T-helper 2 cell treated with Interferon-gamma antibody and Interleukin-4, amounts not matched to agents 5 μg/mL and 100 μg/mL, for 36 hours (primary cell): ENCODE results near the gene LMF2.
"Not testable (repeated sequence)": the region's sequence is repeated elsewhere in the genome, so short reads cannot be mapped to it uniquely, and the experiment has no call there.

ENCODE experiments used
- DNase-seq: peaks from one replicate; pipeline ENCODE4 v3.0.0; 2021; ENCODE audit warnings: low spot score
- H3K27ac Mint-ChIP-seq: one replicate; pipeline ENCODE4 v1.8.0; 2021; ENCODE audit warnings: mild to moderate bottlenecking, mixed read lengths
- H3K27me3 Mint-ChIP-seq: one replicate; pipeline ENCODE4 v1.8.0; 2021; ENCODE audit warnings: low read depth, mixed read lengths
- H3K36me3 Mint-ChIP-seq: one replicate; pipeline ENCODE4 v1.8.0; 2021; ENCODE audit warnings: low read depth, mixed read lengths
- H3K4me1 Mint-ChIP-seq: one replicate; pipeline ENCODE4 v1.8.0; 2021; ENCODE audit warnings: low read depth, mixed read lengths
- H3K4me3 Mint-ChIP-seq: one replicate; pipeline ENCODE4 v1.8.0; 2022; ENCODE audit warnings: mild to moderate bottlenecking, moderate library complexity, mixed read lengths
- H3K9me3 Mint-ChIP-seq: one replicate; pipeline ENCODE4 v1.8.0; 2021; ENCODE audit warnings: mixed read lengths

LMF2 gene

DNA sequence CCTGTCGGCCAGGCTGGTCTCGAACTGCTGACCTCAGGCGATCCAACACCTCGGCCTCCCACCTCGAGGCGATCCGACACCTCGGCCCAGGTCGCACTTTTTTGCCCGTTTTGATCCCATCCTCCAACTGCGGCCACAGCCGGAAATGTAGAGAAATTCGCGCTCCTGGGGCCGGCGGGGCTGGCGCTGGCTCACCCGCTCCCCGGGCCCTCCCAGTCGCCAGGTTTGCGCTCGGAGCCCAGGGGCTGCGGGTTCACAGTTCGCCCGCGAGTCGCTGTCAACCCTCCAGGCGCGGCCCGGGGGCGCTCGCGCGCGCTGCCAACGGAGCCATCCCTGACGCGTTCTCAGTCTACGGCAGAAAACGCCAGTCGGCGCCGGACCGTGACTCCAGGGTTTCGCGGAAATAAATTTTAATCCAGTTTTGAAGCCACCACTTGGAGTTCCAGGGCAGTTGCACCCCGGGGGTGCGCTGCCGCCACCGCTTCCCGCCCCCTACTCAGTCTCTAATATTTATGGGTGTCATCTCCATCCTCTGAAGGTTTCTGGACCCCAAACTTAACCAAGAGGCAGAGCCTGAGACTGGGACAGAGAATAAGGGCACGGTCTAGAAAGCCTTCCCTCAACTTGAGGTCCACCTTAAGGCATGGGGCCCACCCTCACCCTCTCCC lies 36.7 kb upstream of the LMF2 start:
- H3K36me3 Mint-ChIP-seq, result peaks cover 2% of the 10 kb centered on the region
- H3K4me1 Mint-ChIP-seq, result peaks cover 51% of the 10 kb centered on the region
- DNase-seq, result peak; percentile 77
- peak overlapping the region; percentile 67 for H3K4me3 Mint-ChIP-seq
- no peaks in the 10 kb centered on the region for H3K9me3 Mint-ChIP-seq
- H3K27ac Mint-ChIP-seq, result peak overlapping the region; percentile 80
- H3K27me3 Mint-ChIP-seq, result no peaks in the 10 kb centered on the region

- Mint-ChIP-seq H3K9me3 (no peaks in the 10 kb centered on the region), H3K4me3 (peak overlapping the region; percentile 20), H3K27me3 (no peaks in the 10 kb centered on the region), H3K4me1 (peaks cover 62% of the 10 kb centered on the region), H3K36me3 (peaks cover 6% of the 10 kb centered on the region), H3K27ac (peak overlapping the region; percentile 68)
- no peak for DNase-seq
Observed at GRCh38 chr22:50542416-50542927, 35.0 kb upstream of the LMF2 start.

GRCh38 chr22:50541667-50542026 lies 34.1 kb upstream of the LMF2 start:
- DNase-seq, result peak; percentile 56
- Mint-ChIP-seq H3K27ac (peak overlapping the region; percentile 91), H3K4me1 (peaks cover 66% of the 10 kb centered on the region)
- not testable (repeated sequence) for H3K9me3 Mint-ChIP-seq, H3K4me3 Mint-ChIP-seq, H3K27me3 Mint-ChIP-seq, H3K36me3 Mint-ChIP-seq

DNA sequence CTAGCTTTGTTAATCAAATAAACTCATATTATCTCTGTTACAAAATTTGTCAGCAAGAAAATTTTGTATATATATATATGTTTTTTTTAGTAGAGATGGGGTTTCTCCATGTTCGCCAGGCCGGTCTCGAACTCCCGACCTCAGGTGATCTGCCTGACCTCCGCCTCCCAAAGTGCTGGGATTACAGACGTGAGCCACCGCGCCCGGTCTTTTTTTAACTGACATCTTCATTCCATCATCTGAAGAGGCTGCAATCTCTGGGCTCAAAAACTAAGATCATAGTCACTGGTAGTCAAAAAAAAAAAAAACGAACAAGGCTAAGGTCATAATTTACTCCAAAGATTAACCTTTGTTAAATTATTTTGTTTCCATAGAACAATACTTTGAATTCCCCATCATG lies 32.9 kb upstream of the LMF2 start:
- H3K4me3 Mint-ChIP-seq, result peak overlapping the region; percentile 52
- H3K9me3 Mint-ChIP-seq, result no peaks in the 10 kb centered on the region
- peaks cover 60% of the 10 kb centered on the region for H3K4me1 Mint-ChIP-seq
- H3K36me3 Mint-ChIP-seq, result peaks cover 6% of the 10 kb centered on the region
- no peaks in the 10 kb centered on the region for H3K27me3 Mint-ChIP-seq
- peak overlapping the region; percentile 91 for H3K27ac Mint-ChIP-seq
- no peak for DNase-seq

- Mint-ChIP-seq H3K27ac (peak overlapping the region; percentile 99), H3K4me1 (peaks cover 67% of the 10 kb centered on the region), H3K36me3 (peaks cover 6% of the 10 kb centered on the region), H3K4me3 (peak overlapping the region; percentile 57), H3K9me3 (no peaks in the 10 kb centered on the region), H3K27me3 (no peaks in the 10 kb centered on the region)
- no peak for DNase-seq
Observed at GRCh38 chr22:50537765-50538164, 30.3 kb upstream of the LMF2 start.

DNA sequence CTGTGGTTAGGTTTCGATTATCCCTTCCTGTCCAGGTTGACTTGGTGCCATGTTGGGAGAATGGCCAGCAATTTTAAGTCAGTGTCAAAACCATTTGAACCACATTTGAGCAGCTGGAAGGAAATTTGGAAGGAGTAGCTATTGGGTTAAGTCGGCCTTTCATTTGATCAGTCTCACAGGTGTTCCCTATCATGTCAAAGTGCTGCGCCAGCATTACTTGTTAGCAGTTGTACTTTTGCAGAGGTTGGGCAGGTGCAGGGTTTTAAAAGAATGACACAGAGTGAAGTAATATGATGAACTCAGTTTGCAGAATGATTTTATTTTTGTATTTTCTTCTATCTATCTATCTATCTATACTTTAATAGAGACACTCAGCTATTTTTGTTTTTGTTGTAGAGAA lies 28.7 kb upstream of the LMF2 start:
- Mint-ChIP-seq H3K36me3 (peaks cover 6% of the 10 kb centered on the region), H3K4me3 (no peak overlapping the region), H3K27me3 (no peaks in the 10 kb centered on the region), H3K9me3 (no peaks in the 10 kb centered on the region), H3K4me1 (peaks cover 57% of the 10 kb centered on the region), H3K27ac (peak overlapping the region; percentile 45)
- DNase-seq, result no peak

DNA sequence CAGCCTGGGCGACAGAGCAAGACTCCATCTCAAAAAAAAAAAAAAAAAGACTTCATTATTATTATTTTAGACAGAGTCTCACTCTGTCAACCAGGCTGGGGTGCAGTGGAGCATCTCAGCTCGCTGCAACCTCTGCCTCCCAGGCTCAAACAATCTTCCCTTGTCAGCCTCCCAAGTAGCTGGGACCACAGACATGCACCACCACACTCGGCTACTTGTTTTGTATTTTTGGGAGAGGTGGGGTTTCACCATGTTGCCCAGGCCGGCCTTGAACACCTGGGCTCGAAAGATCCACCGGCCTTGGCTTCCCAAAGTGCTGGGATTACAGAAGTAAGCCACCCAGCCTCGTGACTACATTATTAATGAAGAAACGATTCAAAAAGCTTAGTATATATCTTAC lies 27.6 kb upstream of the LMF2 start:
- Mint-ChIP-seq H3K36me3 (peaks cover 6% of the 10 kb centered on the region), H3K27ac (peak overlapping the region; percentile 31), H3K9me3 (no peaks in the 10 kb centered on the region), H3K4me3 (no peak overlapping the region), H3K27me3 (no peaks in the 10 kb centered on the region), H3K4me1 (peaks cover 48% of the 10 kb centered on the region)
- no peak for DNase-seq

GRCh38 chr22:50533856-50534711 lies 26.6 kb upstream of the LMF2 start:
- not testable (repeated sequence) for H3K36me3 Mint-ChIP-seq, DNase-seq, H3K27me3 Mint-ChIP-seq, H3K9me3 Mint-ChIP-seq
- peaks cover 38% of the 10 kb centered on the region for H3K4me1 Mint-ChIP-seq
- H3K27ac Mint-ChIP-seq, result peak overlapping the region; percentile 93
- H3K4me3 Mint-ChIP-seq, result peak overlapping the region; percentile 46

DNA sequence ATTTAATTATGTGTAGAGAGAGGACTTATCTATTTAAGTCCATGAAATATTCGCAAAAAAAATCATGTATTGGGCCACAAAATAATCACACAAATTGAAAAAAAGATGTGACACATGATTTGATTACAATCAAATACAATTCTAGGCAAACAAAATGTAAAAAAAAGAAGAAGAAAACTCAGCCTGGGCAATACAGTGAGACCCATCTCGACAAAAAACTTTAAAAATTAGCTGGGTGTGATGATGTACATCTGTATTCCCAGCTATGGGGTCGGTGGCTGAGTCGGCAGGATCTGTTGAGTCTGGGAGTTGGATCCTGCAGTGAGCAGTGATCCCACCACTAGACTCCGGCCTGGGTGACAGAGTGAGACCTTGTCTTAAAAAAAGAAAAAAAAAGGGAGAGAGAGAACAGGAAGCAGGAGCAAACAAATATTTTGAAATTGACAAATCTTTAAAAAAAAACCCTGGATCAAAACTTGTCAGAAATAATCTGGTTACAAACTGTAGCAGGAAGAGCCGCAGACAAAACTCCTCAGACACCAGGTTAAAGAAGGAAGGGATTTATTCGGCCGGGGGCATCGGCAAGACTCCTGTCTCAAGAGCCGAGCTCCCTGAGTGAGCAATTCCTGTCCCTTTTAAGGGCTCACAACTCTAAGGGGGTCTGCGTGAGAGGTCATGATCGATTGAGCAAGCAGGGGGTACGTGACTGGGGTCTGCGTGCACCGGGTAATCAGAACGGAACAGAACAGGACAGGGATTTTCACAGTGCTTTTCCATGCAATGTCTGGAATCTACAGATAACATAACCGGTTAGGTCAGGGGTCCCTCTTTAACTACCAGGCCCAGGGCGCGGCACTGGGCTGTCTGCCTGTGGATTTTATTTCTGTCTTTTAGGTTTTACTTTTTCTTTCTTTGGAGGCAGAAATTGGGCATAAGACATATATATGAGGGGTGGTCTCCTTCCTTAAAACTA lies 25.6 kb upstream of the LMF2 start:
- peak overlapping the region; percentile 94 for H3K4me3 Mint-ChIP-seq
- H3K36me3 Mint-ChIP-seq, result peaks cover 6% of the 10 kb centered on the region
- no peak for DNase-seq
- peaks cover 39% of the 10 kb centered on the region for H3K4me1 Mint-ChIP-seq
- H3K27ac Mint-ChIP-seq, result peak overlapping the region; percentile 93
- H3K27me3 Mint-ChIP-seq, result no peaks in the 10 kb centered on the region
- H3K9me3 Mint-ChIP-seq, result no peaks in the 10 kb centered on the region

- Mint-ChIP-seq H3K27me3 (no peaks in the 10 kb centered on the region), H3K9me3 (no peaks in the 10 kb centered on the region), H3K4me1 (peaks cover 38% of the 10 kb centered on the region), H3K4me3 (peak overlapping the region; percentile 94), H3K27ac (peak overlapping the region; percentile 99), H3K36me3 (peaks cover 10% of the 10 kb centered on the region)
- no peak for DNase-seq
Observed at GRCh38 chr22:50531962-50532674, 24.6 kb upstream of the LMF2 start.

- peak overlapping the region; percentile 99 for H3K27ac Mint-ChIP-seq
- peak overlapping the region; percentile 94 for H3K4me3 Mint-ChIP-seq
- H3K4me1 Mint-ChIP-seq, result peaks cover 41% of the 10 kb centered on the region
- peaks cover 13% of the 10 kb centered on the region for H3K36me3 Mint-ChIP-seq
- peak; percentile 77 for DNase-seq
- H3K27me3 Mint-ChIP-seq, result no peaks in the 10 kb centered on the region
- no peaks in the 10 kb centered on the region for H3K9me3 Mint-ChIP-seq
Observed at GRCh38 chr22:50531546-50531961, 24.1 kb upstream of the LMF2 start.

DNA sequence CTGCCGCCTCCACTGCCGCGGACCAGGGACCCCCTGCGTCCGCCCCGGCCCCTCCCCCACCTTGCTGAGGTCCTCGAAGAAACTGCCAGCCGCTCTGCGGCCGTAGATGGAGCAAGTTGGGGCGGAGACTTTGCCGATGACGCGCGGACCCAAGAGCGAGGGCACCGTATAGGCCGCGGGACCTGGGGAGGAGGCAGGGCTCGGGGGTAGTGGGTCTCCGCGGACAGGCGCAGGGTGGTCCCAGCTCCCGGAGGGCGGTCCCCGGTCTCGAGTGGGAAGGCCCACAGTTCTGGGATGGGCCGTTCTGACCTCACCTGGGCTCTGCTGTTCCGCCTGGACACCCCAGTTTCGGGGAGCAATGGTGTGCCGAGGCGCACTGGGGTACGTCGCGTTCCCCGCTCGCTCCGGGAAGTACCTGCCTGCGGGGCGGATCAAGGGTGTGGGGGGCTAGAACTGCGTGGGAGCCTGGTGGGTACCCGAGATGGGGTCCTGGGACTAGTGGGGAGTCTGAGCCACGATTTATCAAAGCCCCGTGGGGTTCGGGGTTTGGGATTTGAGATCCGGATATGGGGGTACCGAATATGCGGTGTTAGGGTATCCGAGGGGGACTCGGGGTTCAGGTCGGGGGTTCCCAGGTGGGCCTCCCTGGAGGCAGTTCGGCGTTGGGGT lies 23.5 kb upstream of the LMF2 start:
- Mint-ChIP-seq H3K27me3 (no peaks in the 10 kb centered on the region), H3K9me3 (no peaks in the 10 kb centered on the region), H3K27ac (peak overlapping the region; percentile 99), H3K4me1 (peaks cover 41% of the 10 kb centered on the region), H3K36me3 (peaks cover 13% of the 10 kb centered on the region), H3K4me3 (peak overlapping the region; percentile 94)
- peak; percentile 86 for DNase-seq

DNA sequence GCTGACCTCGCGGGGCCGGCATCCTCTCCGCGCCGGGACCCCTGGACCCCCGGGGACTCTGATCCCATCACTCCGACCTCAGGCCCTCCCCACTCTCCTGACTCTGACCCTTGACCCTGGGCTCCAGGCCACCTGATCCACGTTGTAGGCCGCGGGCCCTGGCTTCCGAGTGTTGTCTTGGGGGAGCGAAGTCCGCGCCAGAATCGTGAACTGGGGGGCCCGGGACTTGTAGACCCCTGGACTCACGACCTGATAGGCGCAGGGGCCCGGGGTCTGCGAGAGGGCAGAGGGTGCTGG lies 23.0 kb upstream of the LMF2 start:
- H3K27ac Mint-ChIP-seq, result peak overlapping the region; percentile 99
- DNase-seq, result no peak
- H3K4me3 Mint-ChIP-seq, result peak overlapping the region; percentile 94
- H3K36me3 Mint-ChIP-seq, result peaks cover 13% of the 10 kb centered on the region
- no peaks in the 10 kb centered on the region for H3K9me3 Mint-ChIP-seq
- H3K4me1 Mint-ChIP-seq, result peaks cover 41% of the 10 kb centered on the region
- no peaks in the 10 kb centered on the region for H3K27me3 Mint-ChIP-seq
